ENCODE data around the gene CBLN2.

CBLN2 gene

GRCh38 chr18:72544092-72544886 is at the start of gene CBLN2:
TSS of gene CBLN2 (minus strand) at chr18:72544342. CDS start at chr18:72542160, 2,182 bp downstream.
- Histone ChIP-seq H3K9me3 (ENCODE audit: low read length) (no peaks in the 10 kb centered on the region), H3K4me3 (ENCODE audit: low read depth, low read length, poor library complexity, severe bottlenecking) (no peak within 1 kb of the TSS), H3K9me2 (ENCODE audit: low read depth, low read length) (no peaks in the 10 kb centered on the region), H3K4me2 (ENCODE audit: low read length) (no peak within 1 kb of the TSS), H3K79me2 (ENCODE audit: insufficient read depth, low read length) (no peaks in the 10 kb centered on the region), H4K20me1 (ENCODE audit: insufficient read depth, low read length) (no peaks in the 10 kb centered on the region), H3K27ac (ENCODE audit: low read depth, low read length, poor library complexity, severe bottlenecking) (no peak within 1 kb of the TSS), H3K27me3 (ENCODE audit: insufficient read depth, low read length) (no peaks in the 10 kb centered on the region), H3K9ac (ENCODE audit: low read length) (no peak within 1 kb of the TSS), H2AFZ (ENCODE audit: low read length) (no peak within 1 kb of the TSS), H3K4me1 (ENCODE audit: insufficient read depth, low read length, severe bottlenecking) (no peaks in the 10 kb centered on the region), H3K36me3 (ENCODE audit: insufficient read depth, low read length) (no peaks in the 10 kb centered on the region), H3F3A (ENCODE audit: insufficient read depth, low read length) (no peaks in the 10 kb centered on the region)
- TF ChIP-seq EZH2 (IDR thresholded peaks at IDR 0.05; ENCODE audit: borderline replicate concordance, low read length) (no peak), CTCF (IDR thresholded peaks at IDR 0.05; ENCODE audit: low read length) (peak; percentile 29)

GRCh38 chr18:72588360-72588759 is 44.2 kb upstream of the CBLN2 start:
- H3F3A ChIP-seq (ENCODE audit: insufficient read depth, low read length) = no peaks in the 10 kb centered on the region
- no peaks in the 10 kb centered on the region for H4K20me1 ChIP-seq (ENCODE audit: insufficient read depth, low read length)
- H3K4me2 ChIP-seq (ENCODE audit: low read length) = no peak overlapping the region
- H3K4me3 ChIP-seq (ENCODE audit: low read depth, low read length, poor library complexity, severe bottlenecking) = no peak overlapping the region
- TF ChIP-seq CTCF (IDR thresholded peaks at IDR 0.05; ENCODE audit: low read length) = no peak
- no peak for TF ChIP-seq EZH2 (IDR thresholded peaks at IDR 0.05; ENCODE audit: borderline replicate concordance, low read length)
- H3K9ac ChIP-seq (ENCODE audit: low read length) = no peak overlapping the region
- H3K27ac ChIP-seq (ENCODE audit: low read depth, low read length, poor library complexity, severe bottlenecking) = no peak overlapping the region
- no peaks in the 10 kb centered on the region for H3K4me1 ChIP-seq (ENCODE audit: insufficient read depth, low read length, severe bottlenecking)
- H2AFZ ChIP-seq (ENCODE audit: low read length) = no peak overlapping the region
- H3K9me3 ChIP-seq (ENCODE audit: low read length) = no peaks in the 10 kb centered on the region
- no peaks in the 10 kb centered on the region for H3K36me3 ChIP-seq (ENCODE audit: insufficient read depth, low read length)
- H3K27me3 ChIP-seq (ENCODE audit: insufficient read depth, low read length) = no peaks in the 10 kb centered on the region
- H3K79me2 ChIP-seq (ENCODE audit: insufficient read depth, low read length) = no peaks in the 10 kb centered on the region
- no peaks in the 10 kb centered on the region; the same call in 1 of the 2 replicates for H3K9me2 ChIP-seq (ENCODE audit: low read depth, low read length)

- H3K27me3 ChIP-seq (ENCODE audit: insufficient read depth, low read length) = no peaks in the 10 kb centered on the region
- no peak overlapping the region for H3K4me3 ChIP-seq (ENCODE audit: low read depth, low read length, poor library complexity, severe bottlenecking)
- H2AFZ ChIP-seq (ENCODE audit: low read length) = no peak overlapping the region
- H3K79me2 ChIP-seq (ENCODE audit: insufficient read depth, low read length) = no peaks in the 10 kb centered on the region
- no peaks in the 10 kb centered on the region for H3F3A ChIP-seq (ENCODE audit: insufficient read depth, low read length)
- H3K4me2 ChIP-seq (ENCODE audit: low read length) = no peak overlapping the region
- TF ChIP-seq EZH2 (IDR thresholded peaks at IDR 0.05; ENCODE audit: borderline replicate concordance, low read length) = no peak
- TF ChIP-seq CTCF (IDR thresholded peaks at IDR 0.05; ENCODE audit: low read length) = no peak
- no peaks in the 10 kb centered on the region; the same call in 1 of the 2 replicates for H3K9me2 ChIP-seq (ENCODE audit: low read depth, low read length)
- H3K4me1 ChIP-seq (ENCODE audit: insufficient read depth, low read length, severe bottlenecking) = no peaks in the 10 kb centered on the region
- H3K36me3 ChIP-seq (ENCODE audit: insufficient read depth, low read length) = no peaks in the 10 kb centered on the region
- no peak overlapping the region for H3K9ac ChIP-seq (ENCODE audit: low read length)
- H3K27ac ChIP-seq (ENCODE audit: low read depth, low read length, poor library complexity, severe bottlenecking) = no peak overlapping the region
- no peaks in the 10 kb centered on the region for H3K9me3 ChIP-seq (ENCODE audit: low read length)
- H4K20me1 ChIP-seq (ENCODE audit: insufficient read depth, low read length) = no peaks in the 10 kb centered on the region
Observed at GRCh38 chr18:72584787-72585186, 40.6 kb upstream of the CBLN2 start.
